GM10266 (cell line): ENCODE measurements around the gene PTGFRN.

Source experiments
- DNase-seq: peaks from one replicate; pipeline ENCODE4 v3.0.0; 2012; ENCODE audit errors: extremely low spot score
- CTCF ChIP-seq: IDR thresholded peaks from 2 replicates; pipeline ENCODE4 v1.5.1; 2012; ENCODE audit warnings: mild to moderate bottlenecking, low read depth; ENCODE audit not compliant: control insufficient read depth, insufficient read depth; ENCODE audit errors: missing control alignments

The PTGFRN gene

DNA sequence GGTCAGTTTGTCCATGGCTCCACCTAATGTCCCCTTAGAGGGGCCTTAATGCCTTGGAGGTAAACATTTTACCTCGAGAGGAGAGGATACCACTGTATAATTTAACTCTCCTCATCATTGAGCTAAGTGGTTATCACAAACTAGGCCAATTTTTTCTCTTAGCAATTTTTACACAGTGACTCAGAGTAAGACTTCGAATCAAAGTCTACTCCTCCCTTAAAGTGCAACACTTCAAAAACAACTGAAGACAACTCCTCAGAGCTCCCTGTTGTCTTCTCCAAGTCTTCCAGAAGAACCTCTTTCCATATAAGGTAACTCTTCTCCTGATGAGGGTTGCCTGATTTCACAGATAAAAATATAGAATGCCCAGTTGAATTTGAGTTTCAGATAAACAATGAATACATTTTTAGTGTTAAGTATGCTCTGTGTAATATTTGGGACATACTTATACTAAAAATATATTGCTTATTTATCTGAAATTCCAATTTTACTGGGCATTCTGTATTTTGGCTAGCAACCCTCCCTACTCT lies 4.9 kb upstream of the PTGFRN start:
- no peak for TF ChIP-seq CTCF
- DNase-seq: no peak

GRCh38 chr1:116906812-116907211 lies 2.9 kb upstream of the PTGFRN start:
- DNase-seq: no peak
- no peak for TF ChIP-seq CTCF

DNA sequence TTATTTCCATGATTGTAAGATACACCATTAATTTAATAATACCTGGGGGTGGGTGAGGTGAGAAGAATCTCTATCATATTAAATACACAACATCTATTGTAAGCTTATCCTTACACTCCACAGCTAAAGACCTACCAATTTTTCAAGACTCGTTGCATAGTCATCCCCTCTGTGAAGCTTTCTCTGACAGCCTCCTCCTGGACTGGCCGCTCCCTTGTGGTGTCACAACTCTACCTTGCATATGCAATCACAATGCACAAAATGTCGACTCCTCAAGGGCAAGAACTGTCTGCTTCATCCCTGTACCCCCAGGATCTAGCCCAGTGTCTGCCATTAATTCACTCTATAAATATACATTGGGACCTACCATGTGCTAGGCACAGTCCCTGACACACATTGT lies 2.4 kb upstream of the PTGFRN start:
- no peak for TF ChIP-seq CTCF
- DNase-seq: no peak

DNA sequence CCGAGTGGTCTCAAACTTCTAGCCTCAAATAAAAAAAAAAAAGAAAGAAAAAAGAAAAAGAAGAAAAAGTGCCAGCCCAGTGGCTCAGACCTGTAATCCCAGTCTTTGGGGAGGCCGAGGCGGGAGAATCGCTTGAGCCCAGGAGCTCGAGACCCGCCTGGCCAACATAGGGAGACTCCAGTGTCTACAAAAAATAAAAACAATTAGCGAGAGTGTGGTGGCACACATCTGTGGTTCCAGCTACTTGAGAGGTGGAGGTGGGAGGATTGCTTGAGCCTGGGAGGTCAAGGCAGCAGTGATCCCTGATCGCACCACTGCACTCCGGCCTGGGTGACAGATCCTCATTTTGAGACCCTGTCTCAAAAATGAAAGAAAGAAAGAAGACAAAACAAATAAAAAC lies 1.4 kb upstream of the PTGFRN start:
- TF ChIP-seq CTCF: no peak
- DNase-seq: no peak

- no peak for TF ChIP-seq CTCF
- DNase-seq: no peak
Measured at GRCh38 chr1:116908820-116909511, 750 bp upstream of the PTGFRN start.

GRCh38 chr1:116910379-116911187 lies 867 bp downstream of the PTGFRN start:
- DNase-seq: peak; percentile 47
- TF ChIP-seq CTCF: no peak

- DNase-seq: no peak
- no peak for TF ChIP-seq CTCF
Measured at GRCh38 chr1:116911188-116911553, 1.5 kb downstream of the PTGFRN start.
